ENCODE data around the gene RGS12. TPM values are rescaled to one million over a fixed set of nuclear protein-coding genes. Genes with fewer than 3 reads are reported as not detected.

Gene RGS12
- total RNA-seq, 4 donors from 2014 or later: 22.2 to 33.3 (median 28.5) TPM

GRCh38 chr4:3301450-3302172 lies 8.8 kb downstream of the RGS12 start:
- peaks cover 0 to 77% (median 37%) of the 10 kb centered on the region in 4 donors for H3K4me1 ChIP-seq
- WGBS, 2 donors: 89 to 93% methylated on average over 15 of the region's 15 CpGs
- no peaks in the 10 kb centered on the region for H3K36me3 ChIP-seq
- H3K27ac ChIP-seq: peak overlapping the region in 3 of 4 donors; percentile 15 to 87 (median 72)
- H3K9me3 ChIP-seq: peaks cover 0 to 10% (median 0%) of the 10 kb centered on the region in 4 donors
- no peak overlapping the region for H3K4me3 ChIP-seq
- no peak for DNase-seq (ENCODE audit: low spot score in 2 of 2)
- no peaks in the 10 kb centered on the region for H3K27me3 ChIP-seq
- TF ChIP-seq CTCF (IDR thresholded peaks at IDR 0.05) (no peak), POLR2A (IDR thresholded peaks at IDR 0.05) (no peak), EP300 (IDR thresholded peaks at IDR 0.05) (no peak)

GRCh38 chr4:3302173-3302785 lies 9.5 kb downstream of the RGS12 start:
- Histone ChIP-seq H3K27ac (peak overlapping the region in 3 of 4 donors; percentile 15 to 87 (median 72)), H3K36me3 (no peaks in the 10 kb centered on the region), H3K27me3 (no peaks in the 10 kb centered on the region), H3K9me3 (peaks cover 0 to 8% (median 0%) of the 10 kb centered on the region in 4 donors), H3K4me3 (no peak overlapping the region), H3K4me1 (peaks cover 0 to 82% (median 38%) of the 10 kb centered on the region in 4 donors)
- WGBS, 2 donors: 40 to 48% methylated on average over 13 to 17 of the region's 17 CpGs
- TF ChIP-seq POLR2A (IDR thresholded peaks at IDR 0.05): no peak
- no peak for TF ChIP-seq CTCF (IDR thresholded peaks at IDR 0.05)
- no peak for TF ChIP-seq EP300 (IDR thresholded peaks at IDR 0.05)
- DNase-seq (ENCODE audit: low spot score in 2 of 2): no peak

- Histone ChIP-seq H3K27me3 (no peaks in the 10 kb centered on the region), H3K4me3 (no peak overlapping the region), H3K36me3 (no peaks in the 10 kb centered on the region), H3K4me1 (peaks cover 0 to 88% (median 38%) of the 10 kb centered on the region in 4 donors), H3K9me3 (peaks cover 0 to 1% (median 0%) of the 10 kb centered on the region in 4 donors), H3K27ac (peak overlapping the region in 2 of 4 donors; percentile 72 to 87)
- WGBS, 2 donors: 69 to 71% methylated on average over 16 of the region's 16 CpGs
- TF ChIP-seq EP300 (IDR thresholded peaks at IDR 0.05) (no peak), POLR2A (IDR thresholded peaks at IDR 0.05) (no peak), CTCF (IDR thresholded peaks at IDR 0.05) (no peak)
- DNase-seq (ENCODE audit: low spot score in 2 of 2): no peak
Measured at GRCh38 chr4:3302786-3303564, 10.2 kb downstream of the RGS12 start.

GRCh38 chr4:3303565-3303824 lies 10.7 kb downstream of the RGS12 start:
- DNase-seq (ENCODE audit: low spot score in 2 of 2): peak in 1 of 2 donors; percentile 9
- Histone ChIP-seq H3K4me3 (no peak overlapping the region), H3K36me3 (no peaks in the 10 kb centered on the region), H3K9me3 (no peaks in the 10 kb centered on the region), H3K27me3 (no peaks in the 10 kb centered on the region), H3K4me1 (peaks cover 0 to 88% (median 39%) of the 10 kb centered on the region in 4 donors), H3K27ac (peak overlapping the region in 2 of 4 donors; percentile 72 to 87)
- WGBS, 2 donors: 74 to 75% methylated on average over 2 of the region's 2 CpGs
- TF ChIP-seq EP300 (IDR thresholded peaks at IDR 0.05): no peak
- TF ChIP-seq POLR2A (IDR thresholded peaks at IDR 0.05): no peak
- no peak for TF ChIP-seq CTCF (IDR thresholded peaks at IDR 0.05)

All from tibial nerve (tissue), 4 donors.